H1 (cell line): ENCODE data around the gene PPP2R3B. TPM values are rescaled to one million over a fixed set of nuclear protein-coding genes. Genes with fewer than 3 reads are reported as not detected.

Experiments used
- CBX5 ChIP-seq: fragments of 300-800, 300-1000 bp; sonication (generic); IDR thresholded peaks from 2 replicates; pipeline ENCODE4 v1.7.1; 2016; ENCODE audit warnings: antibody characterized with exemption, low read length, low read depth
- CEBPB ChIP-seq: IDR thresholded peaks from 2 replicates; pipeline ENCODE4 v1.6.1; 2012; ENCODE audit warnings: low read depth, low read length
- CHD7 ChIP-seq: fragments of 300-600 bp; sonication (generic); IDR thresholded peaks from 2 replicates; pipeline ENCODE4 v1.7.1; 2012; ENCODE audit warnings: low read length, moderate library complexity, mild to moderate bottlenecking, inconsistent platforms; ENCODE audit not compliant: insufficient replicate concordance
- CREB1 ChIP-seq: IDR thresholded peaks from 2 replicates; pipeline ENCODE4 v1.6.1; 2012; ENCODE audit warnings: inconsistent platforms
- JUN ChIP-seq: IDR thresholded peaks from 2 replicates; pipeline ENCODE4 v1.6.1; 2011; ENCODE audit warnings: low read depth, mild to moderate bottlenecking, improper control_type of control experiment, low read length
- KDM4A ChIP-seq: IDR thresholded peaks from one replicate; pipeline ENCODE4 v1.7.1; 2012; ENCODE audit warnings: low read depth, mild to moderate bottlenecking, moderate library complexity, low read length, inconsistent platforms; ENCODE audit not compliant: severe bottlenecking
- NRF1 ChIP-seq: IDR thresholded peaks from 2 replicates; pipeline ENCODE4 v1.6.1; 2011; ENCODE audit warnings: mild to moderate bottlenecking, low read depth, low read length, improper control_type of control experiment
- POLR2AphosphoS5 ChIP-seq: IDR thresholded peaks from 2 replicates; pipeline ENCODE4 v1.6.1; 2011; ENCODE audit warnings: low read depth, low read length
- POU5F1 ChIP-seq: IDR thresholded peaks from 2 replicates; pipeline ENCODE4 v1.6.1; 2011; ENCODE audit warnings: low read depth, mild to moderate bottlenecking, low read length, moderate library complexity
- SP2 ChIP-seq: IDR thresholded peaks from 2 replicates; pipeline ENCODE4 v1.6.1; 2012; ENCODE audit warnings: mild to moderate bottlenecking, low read length, inconsistent platforms
- TCF12 ChIP-seq: IDR thresholded peaks from 2 replicates; pipeline ENCODE4 v1.6.1; 2011; ENCODE audit warnings: low read depth, mild to moderate bottlenecking, low read length
- polyA plus RNA-seq, 7 experiments: library from polyadenylated mRNA; depleted of rRNA in 3 of 7; stranded (reverse) in 5 of 7; unstranded in 2 of 7; fragments of >200 nt in 5 of 7; fragments of 200-250 nt in 2 of 7; gene quantifications; 1 replicate in 5 of 7; 2 replicates in 1 of 7; 4 replicates in 1 of 7; pipeline versions ENCODE4 v1.2.1 to v1.2.3, GENCODE V29; 2011 to 2013; ENCODE audit warnings: missing spikeins in 2 of 7, mixed read lengths in 2 of 7
- total RNA-seq: library from RNA; stranded (reverse); fragmentation: NEBNext Ultra II Directional; extraction: Animal tissue kit (Norgen Biotek cat#: 25700); gene quantifications from 2 replicates; pipeline ENCODE4 v1.2.1, GENCODE V29; 2021

PPP2R3B gene
- total and polyA plus RNA-seq, 2 of the 8 experiments (the other 6 are each of a cell fraction or from before 2014, with no cell fraction given) = 47.6 to 86.7 TPM

GRCh38 chrX:350534-351323 is 36.0 kb downstream of the PPP2R3B start (continued):
- TF ChIP-seq CHD7 = no peak
- no peak for TF ChIP-seq POU5F1
- TF ChIP-seq SP2 = no peak
- TF ChIP-seq KDM4A = no peak
- TF ChIP-seq JUN = no peak
- TF ChIP-seq CEBPB = no peak
- no peak for TF ChIP-seq NRF1
- TF ChIP-seq POLR2AphosphoS5 = no peak
- no peak for TF ChIP-seq CREB1
- TF ChIP-seq CBX5 = no peak
- TF ChIP-seq TCF12 = no peak
